ENCODE measurements around the gene EYA4. TPM values are rescaled to one million over a fixed set of nuclear protein-coding genes. Genes with fewer than 3 reads are reported as not detected.
A peak's percentile ranks its signal among the peaks of the same experiment; 100 is the strongest.
"Not testable (repeated sequence)": the region's sequence is repeated elsewhere in the genome, so short reads cannot be mapped to it uniquely, and the experiment has no call there.

Gene EYA4
- total RNA-seq, 1 experiment from 2014 or later, result 13.0 TPM

DNA sequence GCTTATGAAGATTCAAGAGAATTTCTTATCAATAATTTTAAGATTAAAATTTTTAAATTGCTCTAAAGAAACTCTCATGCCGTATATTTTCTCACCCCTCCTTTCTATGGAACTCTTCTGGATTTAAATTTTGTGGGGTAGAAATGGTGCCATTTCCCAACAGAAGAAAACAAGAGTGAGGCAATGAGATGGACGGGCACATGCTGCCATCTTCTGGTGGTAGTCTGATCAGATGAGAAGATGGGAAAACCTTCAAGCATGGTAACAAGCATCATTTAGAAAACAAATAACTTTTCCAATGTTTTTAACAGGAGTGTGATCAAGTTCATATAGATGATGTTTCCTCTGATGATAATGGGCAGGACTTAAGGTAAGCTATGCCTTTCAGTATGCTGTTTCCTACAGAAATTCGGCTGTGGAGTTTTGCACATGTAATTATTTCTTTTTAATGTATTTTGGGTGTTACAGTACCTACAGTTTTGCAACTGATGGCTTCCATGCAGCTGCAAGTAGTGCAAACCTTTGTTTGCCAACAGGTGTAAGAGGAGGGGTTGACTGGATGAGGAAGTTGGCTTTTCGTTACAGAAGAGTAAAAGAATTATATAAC lies 271.4 kb downstream of the EYA4 start:
- peak; percentile 65 for DNase-seq (ENCODE audit: low read depth)

DNA sequence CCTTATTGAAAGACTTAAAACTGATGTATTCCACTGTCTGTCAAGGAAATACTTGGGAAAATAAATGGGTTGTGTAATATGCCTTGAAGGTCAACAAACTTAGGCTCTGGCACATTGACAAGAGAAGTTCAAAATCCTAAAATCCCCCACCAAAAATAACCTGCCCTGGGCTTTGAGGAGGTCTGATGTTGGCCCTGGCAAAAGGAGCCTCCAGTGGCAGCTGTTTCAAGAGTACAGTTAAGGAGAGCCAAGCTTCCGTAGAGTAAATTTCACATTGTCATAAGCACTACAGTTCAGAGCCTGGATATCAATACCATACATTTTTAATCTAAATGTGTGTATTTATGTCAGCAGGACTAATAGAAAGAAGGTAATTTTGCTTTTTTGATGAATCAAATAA lies 282.7 kb downstream of the EYA4 start:
- DNase-seq (ENCODE audit: low read depth), result no peak

DNA sequence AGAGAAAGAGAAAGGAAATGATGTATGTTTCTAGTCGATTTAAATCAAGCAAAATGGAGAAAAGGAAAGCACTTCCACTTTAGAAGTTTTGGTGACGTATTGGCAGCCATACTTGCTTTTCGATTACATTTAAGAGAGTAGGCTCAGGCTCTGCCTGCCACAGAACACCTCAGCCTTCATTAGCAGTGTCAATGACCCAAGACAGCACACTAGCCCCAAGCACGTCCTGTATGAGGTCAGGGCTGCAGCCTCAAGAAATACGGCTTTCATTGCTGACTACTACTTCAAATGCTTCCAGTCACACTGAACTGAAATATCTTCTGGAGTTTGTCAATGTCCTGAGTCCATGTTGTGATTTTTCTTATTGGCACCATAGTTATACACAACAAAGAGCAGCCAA lies 285.3 kb downstream of the EYA4 start:
- DNase-seq (ENCODE audit: low read depth), result no peak

DNA sequence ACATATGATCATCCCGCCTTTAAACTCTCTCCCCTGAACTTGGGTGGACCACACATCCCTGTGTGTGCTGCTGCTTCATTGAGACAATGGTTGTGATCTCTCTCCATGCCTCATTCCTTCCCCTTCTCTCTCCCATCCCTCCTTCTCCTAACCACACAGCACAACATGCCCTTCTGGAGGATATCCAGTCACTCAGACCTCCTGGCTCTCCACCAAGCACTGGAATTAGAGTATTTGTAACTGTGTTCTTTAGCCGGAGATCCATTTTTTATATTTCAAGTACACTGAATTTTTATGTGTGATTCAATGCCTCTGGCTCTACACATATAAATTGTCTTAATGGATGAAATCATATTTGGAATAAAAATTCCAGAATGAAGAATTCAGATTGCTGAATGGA lies 287.4 kb downstream of the EYA4 start:
- DNase-seq (ENCODE audit: low read depth), result no peak

DNA sequence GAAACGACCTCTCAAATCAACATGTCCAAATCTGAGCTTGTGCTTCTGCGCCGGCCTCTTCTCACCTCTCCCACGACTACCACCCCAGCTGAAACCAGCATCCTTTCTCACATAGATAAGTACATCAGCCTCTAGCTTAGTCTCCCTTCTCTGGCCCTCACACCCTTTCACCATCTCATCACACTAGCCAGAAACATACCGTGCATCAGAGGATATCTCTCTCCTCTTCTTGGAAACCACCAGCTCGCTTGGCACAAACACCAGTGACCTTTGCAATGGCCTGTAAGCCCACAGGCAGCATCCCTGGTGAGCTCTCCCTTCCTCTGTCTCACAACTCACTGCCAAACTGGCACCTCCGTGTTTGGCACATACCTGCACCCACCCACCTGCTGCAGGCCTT lies 291.8 kb downstream of the EYA4 start:
- no peak for DNase-seq (ENCODE audit: low read depth)

DNA sequence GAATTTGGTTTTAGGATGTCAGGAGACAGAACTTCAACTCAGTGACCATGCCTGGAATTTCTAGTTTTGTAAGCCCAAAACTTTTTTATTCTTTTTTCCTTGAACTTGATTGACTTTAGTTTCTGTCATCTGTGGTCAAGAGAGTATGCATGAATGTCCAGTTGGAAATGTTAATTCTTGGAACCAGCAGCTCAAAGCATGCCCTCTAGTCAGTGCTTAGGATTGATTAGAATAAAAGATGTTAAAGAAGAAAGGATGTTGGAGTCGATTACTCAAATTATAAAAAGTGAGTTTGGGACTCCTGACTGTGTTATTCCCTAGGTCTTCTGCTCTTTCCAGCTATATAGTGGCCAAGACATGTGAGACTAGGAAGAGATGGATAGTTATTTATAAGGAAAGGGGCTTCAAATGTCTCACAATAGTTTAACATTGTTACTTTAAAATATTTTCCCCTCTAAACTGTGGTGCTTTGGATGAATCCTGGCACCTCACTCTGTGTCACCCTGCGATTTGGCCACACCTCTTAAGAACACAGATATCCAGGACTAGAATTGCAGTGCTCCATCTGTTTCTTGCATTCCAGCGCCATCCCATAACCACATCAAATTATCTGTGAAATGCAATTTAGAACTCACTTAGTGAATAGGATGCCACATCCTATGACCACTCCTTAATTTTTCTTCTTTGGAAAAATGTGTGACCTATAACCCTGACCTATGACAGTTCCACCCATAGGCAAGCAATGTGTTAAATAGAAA lies 298.5 kb downstream of the EYA4 start:
- DNase-seq (ENCODE audit: low read depth), result no peak

DNA sequence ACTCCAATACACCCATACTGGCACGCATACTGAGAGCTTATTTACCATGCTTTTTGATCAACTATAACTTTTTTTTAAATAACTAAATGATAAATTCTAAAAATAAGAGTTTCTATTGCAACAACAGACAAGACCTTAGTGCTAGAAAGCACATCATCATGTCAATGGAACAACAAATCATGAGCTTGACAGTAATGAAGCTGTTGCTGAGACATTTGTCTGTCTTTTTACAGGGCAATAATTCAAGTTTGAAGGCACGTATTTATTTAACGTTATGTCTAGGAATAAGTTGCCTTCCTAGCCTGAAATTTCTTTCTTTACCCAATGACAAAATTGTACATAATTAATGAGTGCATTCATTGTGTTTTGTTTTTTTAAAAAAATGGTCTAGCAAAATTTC lies 299.2 kb downstream of the EYA4 start:
- DNase-seq (ENCODE audit: low read depth), result no peak

DNA sequence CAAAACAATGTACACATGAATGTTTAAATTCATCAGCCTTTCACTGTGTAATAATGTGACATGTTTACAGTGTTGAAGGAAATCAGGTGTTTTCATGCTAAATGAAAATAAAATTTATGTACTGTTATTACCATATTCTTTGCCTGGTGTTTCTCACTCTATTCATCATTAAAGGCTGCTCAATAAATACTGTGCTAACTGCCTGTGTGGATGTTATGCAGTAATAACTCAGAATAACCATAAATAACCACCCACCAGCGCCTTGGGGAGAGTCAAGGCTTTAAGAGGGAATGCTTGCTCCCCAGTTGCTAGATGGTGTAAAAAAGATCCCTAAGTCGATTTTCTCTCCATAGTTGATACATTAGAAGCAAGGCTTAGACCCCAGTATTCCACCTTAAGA lies 299.9 kb downstream of the EYA4 start:
- no peak for DNase-seq (ENCODE audit: low read depth)

DNA sequence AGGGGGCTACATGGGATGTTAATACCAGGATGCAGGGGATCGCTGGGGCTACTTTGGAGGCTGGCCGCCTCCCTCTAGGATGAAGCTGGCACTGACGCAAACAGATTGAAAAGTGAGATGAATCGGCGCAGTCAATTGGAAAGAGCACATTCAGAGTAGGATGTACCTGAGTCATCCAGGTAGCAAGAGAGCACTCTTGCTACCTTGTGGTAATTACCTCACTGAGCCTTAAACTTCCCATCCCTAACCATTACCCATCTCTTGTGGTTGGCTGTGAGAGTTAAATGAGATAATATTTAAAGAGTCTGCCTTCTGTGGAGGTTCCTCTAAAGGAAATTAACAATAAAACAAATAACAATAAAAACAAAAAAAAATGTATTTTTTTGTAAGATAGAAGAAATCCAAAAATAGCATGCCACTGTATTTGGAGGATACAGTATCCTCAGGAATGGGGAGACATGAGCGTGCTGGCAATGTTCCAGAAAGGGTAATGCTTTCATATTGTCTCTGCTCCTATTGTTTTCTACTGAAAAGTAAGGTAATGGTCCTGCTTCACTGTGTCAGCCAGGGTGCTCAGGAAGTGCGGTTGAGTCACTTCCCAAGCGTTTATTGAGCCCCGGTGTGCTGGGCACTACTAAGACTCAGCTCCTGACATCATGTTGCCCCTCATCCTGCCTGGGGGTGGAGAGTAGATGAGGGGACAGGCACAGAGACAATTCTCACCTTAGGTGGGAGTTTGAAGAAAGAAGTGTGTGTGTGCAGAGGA lies 301.1 kb downstream of the EYA4 start:
- no peak for DNase-seq (ENCODE audit: low read depth)

DNA sequence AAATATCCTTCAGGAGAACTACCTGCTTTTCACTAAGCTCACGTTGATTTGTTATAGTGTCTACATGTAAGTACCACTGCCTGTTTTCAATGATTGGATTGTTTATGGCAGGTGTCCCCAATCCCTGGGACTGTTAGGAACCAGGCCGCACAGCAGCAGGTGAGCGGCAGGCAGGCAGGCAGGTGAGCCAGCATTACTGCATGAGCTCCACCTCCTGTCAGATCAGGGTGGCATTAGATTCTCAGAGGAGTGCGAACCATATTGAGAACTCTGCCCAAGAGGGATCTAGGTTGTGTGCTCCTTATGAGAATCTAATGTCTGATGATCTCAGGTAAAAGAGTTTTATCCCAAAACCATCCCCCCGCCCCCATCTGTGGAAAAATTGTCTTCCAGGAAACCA lies 303.3 kb downstream of the EYA4 start:
- no peak for DNase-seq (ENCODE audit: low read depth)

DNA sequence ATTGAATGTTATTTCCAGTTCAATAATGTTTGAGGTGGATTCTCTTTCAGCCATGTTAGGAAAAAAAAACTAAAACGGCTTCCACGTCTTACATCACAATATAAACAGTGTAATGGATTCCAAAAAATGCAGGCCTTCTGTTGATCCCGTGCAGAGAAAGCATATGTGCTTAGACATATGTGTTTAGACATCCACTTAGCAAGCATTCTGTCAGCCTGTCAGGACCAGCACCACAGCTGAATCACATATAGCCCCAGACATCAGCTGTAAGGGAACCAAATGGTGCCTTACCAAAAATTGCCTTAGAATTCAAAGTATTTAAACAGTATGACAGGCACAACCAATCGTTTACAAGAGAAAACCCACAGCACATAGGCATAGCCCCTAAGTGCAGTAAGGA lies 304.9 kb downstream of the EYA4 start:
- no peak for DNase-seq (ENCODE audit: low read depth)

DNA sequence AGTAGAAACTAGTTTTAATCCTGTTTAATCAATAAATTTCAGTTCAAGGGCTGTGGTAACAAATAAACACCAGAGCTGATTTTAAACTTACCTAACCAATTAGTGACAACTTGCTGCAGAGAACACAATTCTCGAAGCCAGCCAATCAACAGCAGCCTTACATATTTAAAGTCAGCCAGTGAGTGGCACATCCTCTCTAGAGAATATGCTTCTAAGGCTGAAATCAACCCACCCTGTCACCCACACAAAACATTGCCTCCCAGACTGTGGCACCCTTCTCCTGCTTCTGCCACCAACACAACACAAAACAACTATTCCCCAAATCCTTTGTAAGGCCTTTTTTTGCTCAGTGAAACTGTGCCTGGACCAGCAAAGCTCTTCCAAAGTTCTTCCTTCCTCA lies 306.0 kb downstream of the EYA4 start:
- DNase-seq (ENCODE audit: low read depth), result no peak

DNA sequence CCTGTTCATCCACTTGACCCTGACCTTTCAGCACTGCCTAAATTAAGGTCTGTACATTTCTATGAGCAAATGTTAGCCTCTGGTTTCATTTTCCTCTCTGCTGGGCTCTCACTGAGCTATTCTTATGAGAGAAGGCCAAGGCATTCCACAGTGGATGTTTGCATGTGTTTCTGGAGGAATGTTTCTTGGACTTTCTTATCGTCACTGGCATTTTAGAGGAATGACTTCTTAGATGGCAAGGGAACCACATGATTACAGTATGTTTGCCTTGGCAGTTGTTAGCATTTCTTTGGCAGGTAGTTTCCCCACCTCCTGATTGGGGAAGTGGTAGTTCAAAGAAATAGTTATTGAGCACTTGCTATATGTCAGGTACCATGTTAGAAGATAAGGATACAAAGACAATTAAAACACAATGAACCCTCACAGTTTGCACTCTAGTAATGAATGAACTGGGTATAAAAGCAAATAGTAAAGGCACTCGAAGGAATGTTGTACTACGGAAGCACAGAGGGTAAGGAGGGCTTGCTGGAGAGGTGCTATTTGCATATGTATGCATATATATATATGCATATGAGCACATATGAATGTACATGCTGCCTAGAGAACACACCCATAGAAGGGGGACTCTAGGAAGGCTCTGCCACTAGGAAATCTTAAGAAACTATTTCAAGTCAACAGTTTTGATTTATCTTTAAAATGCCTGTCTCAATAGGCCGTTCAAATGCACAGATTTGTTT lies 307.4 kb downstream of the EYA4 start:
- DNase-seq (ENCODE audit: low read depth), result no peak

DNA sequence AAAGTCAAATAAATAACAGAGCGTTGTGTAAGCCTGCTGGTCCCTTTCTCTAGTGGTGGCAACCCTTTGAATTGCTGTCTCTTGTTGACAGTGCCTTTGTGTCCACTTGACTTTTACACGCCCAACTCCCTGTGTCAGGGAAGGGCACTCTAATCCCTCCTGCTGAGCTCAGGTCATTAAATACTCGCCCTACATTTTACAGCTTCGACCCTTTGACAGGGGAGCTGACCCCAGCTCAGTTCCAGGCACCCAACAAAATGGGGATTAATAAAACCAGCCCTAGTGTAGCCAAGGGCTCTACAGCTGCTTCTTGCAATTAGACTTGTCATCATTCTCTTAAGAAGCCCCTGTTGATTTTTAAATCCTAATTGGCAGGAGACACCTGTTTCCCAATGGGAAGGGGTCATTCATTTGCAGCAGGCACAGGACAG lies 308.2 kb downstream of the EYA4 start:
- no peak for DNase-seq (ENCODE audit: low read depth)

DNA sequence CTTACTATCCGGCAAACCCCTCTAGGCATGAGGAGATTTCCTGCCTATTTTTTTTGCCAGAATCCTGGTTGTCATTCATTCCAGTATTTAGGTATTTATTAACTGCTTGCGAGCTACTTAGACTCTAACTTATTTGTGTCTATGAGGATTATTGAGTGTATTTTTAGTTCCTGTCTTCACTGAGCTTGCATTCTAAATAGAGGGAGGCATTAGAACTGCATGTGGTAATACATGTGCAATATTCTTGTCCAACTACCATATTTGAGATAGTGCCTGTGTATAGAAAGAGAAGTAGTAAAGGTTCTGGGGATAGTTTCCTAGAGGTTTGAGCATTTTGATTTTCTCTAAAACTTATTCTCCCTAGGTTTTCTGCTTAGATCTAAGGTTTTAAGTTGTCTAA lies 308.9 kb downstream of the EYA4 start:
- DNase-seq (ENCODE audit: low read depth), result no peak

DNA sequence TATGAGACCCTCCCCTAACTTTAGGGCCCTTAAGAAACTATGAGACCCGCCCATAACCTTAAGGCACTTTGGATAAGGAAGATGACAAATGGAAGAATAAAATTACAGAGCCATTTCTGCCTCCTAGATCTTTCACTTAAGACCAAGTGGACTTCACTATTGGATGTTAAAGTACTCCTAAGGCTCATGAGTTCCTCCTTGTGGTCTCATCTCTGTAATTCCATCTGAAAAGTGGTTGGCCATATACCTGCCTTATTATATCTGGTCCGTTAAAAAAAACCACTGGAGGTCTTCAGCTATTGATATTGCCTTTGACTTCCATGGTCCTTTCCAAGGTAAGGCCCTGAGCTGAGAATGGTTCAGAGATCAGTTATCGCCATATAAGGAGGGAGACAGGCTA lies 310.3 kb downstream of the EYA4 start:
- no peak for DNase-seq (ENCODE audit: low read depth)

DNA sequence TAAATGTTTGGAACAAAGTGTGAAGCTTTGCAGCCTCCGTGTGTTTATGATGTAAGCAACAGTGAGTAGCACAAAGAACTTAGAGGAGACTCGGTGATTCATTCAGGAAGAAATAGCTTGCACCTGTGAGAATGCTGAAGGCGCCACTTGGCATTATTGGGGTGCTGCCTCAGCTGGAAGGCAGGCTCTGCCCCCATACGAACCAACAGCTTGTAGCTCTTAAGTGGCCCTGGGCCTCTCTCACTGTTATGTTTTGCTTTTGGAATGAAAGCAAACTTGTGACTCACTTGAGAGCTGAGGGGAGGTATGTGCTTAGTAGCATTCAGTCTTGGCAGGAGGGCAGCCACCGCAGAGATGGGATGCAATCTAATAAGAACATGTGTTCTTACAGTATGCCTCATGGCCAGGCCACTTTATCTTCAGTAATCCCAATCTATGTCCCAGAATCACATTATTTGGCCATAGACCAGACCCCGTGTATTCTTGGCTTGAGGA lies 310.7 kb downstream of the EYA4 start:
- DNase-seq (ENCODE audit: low read depth), result peak; percentile 99

DNA sequence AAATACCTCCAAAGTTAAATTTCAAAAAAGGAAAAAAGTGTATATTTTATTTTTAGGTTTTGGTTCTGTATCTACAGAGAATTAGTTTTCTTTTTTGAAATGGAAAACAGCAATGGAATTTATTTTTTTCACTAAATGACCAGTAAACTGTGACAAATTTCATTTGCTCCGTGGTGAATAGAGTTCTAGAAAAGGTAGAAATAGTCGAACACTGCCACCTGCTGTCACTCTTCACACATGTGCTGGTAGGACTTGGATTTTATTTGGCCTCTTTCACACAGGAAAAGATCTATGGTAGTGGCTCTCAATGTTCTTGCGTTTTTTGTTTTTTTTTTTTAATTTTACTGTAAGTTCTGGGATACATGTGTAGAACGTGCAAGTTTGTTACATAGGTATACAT lies 312.5 kb downstream of the EYA4 start:
- DNase-seq (ENCODE audit: low read depth), result peak; percentile 73

DNA sequence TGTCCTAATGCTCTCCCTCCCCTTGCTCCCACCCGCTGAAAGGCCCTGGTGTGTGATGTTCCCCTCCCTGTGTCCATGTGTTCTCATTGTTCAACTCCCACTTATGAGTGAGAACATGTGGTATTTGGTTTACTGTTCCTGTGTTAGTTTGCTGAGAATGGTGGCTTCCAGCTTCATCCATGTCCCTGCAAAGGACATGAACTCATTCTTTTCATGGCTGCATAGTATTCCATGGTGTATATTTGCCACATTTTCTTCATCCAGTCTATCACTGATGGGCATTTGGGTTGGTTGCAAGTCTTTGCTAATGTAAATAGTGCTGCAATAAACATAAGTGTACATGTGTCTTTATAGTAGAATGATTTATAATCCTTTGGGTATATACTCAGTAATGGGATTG lies 313.0 kb downstream of the EYA4 start:
- not testable (repeated sequence) for DNase-seq (ENCODE audit: low read depth)

DNA sequence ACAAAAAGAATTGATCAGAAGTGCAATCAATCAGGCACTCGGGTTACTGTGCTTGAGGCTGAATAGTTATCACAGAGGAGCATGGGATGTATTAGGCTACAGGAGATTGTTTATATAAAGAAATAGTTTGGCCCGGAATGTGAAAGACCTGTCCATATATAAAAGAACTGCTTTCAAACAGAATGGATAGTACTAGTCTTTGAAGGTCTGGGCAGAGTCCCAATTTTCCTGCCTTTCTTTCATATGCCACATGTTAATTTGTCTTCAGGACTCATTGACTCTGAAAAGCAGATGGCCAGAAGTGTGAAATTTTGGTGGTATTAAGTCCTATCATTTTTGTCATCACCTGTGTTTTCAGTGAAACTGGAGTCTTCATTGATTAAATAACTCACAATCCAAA lies 314.5 kb downstream of the EYA4 start:
- no peak for DNase-seq (ENCODE audit: low read depth)

DNA sequence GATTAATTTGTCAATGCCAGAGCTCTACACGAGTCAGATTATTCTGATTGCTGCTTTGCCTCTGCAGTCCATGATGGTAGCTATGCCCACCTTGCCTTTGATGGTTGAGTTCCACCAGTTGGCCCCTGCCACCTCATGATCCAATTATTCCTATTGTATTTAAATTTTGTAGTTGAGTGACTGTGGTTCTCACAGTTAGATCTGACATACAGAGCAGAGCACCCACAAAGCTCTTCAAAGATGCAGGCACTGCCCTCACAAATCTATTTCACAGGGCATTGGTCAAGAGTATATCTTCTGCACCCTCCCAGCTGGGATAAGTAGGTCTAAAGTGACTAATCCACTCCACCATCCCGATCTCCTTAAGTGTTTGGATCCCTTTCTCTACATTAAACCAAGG lies 318.8 kb downstream of the EYA4 start:
- DNase-seq (ENCODE audit: low read depth), result no peak

DNA sequence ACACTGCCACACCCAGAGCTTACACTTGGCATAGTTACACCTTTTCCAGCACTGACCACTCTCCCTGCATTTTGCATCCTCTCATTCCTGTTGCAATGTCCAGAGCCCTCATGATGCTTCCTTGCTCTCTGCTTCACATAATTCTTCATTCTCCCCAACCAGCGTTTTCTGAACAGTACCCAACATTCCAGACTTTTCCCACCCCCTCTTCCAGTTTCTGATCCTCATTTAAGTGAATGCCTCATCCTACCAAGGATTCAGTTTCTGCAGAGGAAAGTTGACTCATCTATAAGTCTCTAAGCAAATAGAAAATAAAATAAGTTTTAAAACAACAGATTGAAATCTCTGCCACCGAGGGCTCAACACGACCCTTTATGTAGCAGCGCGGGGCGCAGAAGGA lies 326.5 kb downstream of the EYA4 start:
- peak; percentile 50 for DNase-seq (ENCODE audit: low read depth)
